ENCODE data around the gene ZNF516. TPM values are rescaled to one million over a fixed set of nuclear protein-coding genes. Genes with fewer than 3 reads are reported as not detected.

The ZNF516 gene
- total RNA-seq, 1 experiment from 2014 or later, result 25.5 TPM

DNA sequence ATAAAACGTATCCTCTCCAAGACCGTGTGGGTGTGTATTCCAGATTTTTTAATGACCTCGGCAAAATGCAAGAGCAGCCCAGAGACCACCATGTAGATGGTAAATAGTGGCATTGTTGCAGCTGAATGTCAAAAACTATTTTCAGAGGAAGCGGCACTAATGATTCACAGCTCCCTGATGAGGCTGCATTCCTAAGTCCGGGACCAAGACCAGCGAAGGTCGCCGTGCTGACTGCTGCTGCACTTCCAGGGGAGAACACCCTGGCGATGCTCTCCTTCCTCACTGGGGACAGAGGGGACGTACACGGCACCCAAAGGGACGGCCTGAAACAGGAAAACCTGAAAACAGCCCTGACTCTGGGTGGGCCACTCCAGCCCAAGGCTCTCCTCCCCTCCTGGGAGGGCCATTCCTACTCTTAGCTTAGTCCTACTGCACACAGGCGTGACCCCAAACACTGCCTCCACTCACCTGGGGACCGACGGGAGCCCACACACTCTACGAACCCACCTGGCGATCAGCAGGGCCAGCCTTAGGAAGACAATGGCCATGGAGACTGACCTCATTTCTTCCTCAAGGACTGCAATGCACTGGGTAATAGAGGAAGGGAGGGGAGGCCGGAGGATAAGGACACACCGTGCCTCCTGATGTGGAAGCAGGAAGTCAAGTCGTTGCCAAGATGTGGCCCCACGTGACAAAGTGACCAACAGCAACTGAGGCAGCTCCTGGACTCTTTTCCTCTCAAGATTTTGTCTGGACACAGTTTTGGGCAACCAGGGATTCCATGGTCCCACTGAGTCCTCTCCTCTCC is 82.8 kb downstream of the ZNF516 start:
- no peaks in the 10 kb centered on the region for H3K9me3 ChIP-seq
- no peak overlapping the region for H3K4me3 Mint-ChIP-seq (ENCODE audit: unreplicated experiment)
- no peaks in the 10 kb centered on the region for H3K9me3 Mint-ChIP-seq (ENCODE audit: unreplicated experiment)
- intact Hi-C loops (cut with micrococcal nuclease; ENCODE audit: unreplicated experiment), result no loop called here
- no TSS peak for BruUV-seq (replicated peaks)
- H3K27me3 Mint-ChIP-seq (ENCODE audit: insufficient read depth, unreplicated experiment), result no peaks in the 10 kb centered on the region
- CTCF ChIA-PET, result interaction anchor here (0.6 kb wide), 1 partner anchor 69 kb away, joined by 3 read pairs; no protein-coding TSS in a partner anchor
- H3K27me3 ChIP-seq (replicated peaks; ENCODE audit: control insufficient read depth, insufficient read depth, low read length), result no peaks in the 10 kb centered on the region
- no peaks in the 10 kb centered on the region for H3K36me3 Mint-ChIP-seq (ENCODE audit: insufficient read depth, unreplicated experiment)
- no peak for TF ChIP-seq CTCF (IDR thresholded peaks at IDR 0.05; ENCODE audit: insufficient read depth in 1 of 2, low read depth in 1 of 2, low read length in 1 of 2, severe bottlenecking in 1 of 2, unreplicated experiment in 1 of 2)
- no peak overlapping the region for H3K27ac Mint-ChIP-seq (ENCODE audit: unreplicated experiment)
- no peaks in the 10 kb centered on the region for H3K4me1 Mint-ChIP-seq (ENCODE audit: low read depth, unreplicated experiment)
- no peaks in the 10 kb centered on the region for H3K4me1 ChIP-seq
- H3K36me3 ChIP-seq (ENCODE audit: control insufficient read depth, insufficient read depth, low read length), result no peaks in the 10 kb centered on the region
- no peak for DNase-seq
- H3K4me3 ChIP-seq (ENCODE audit: low read depth, low read length), result no peak overlapping the region
- POLR2A ChIA-PET, result no interaction called here

- no peak for DNase-seq
- Histone ChIP-seq H3K4me1 (no peaks in the 10 kb centered on the region), H3K27me3 (replicated peaks; ENCODE audit: control insufficient read depth, insufficient read depth, low read length) (no peaks in the 10 kb centered on the region), H3K4me3 (ENCODE audit: low read depth, low read length) (no peak overlapping the region), H3K9me3 (no peaks in the 10 kb centered on the region), H3K36me3 (ENCODE audit: control insufficient read depth, insufficient read depth, low read length) (no peaks in the 10 kb centered on the region)
- Mint-ChIP-seq H3K4me1 (ENCODE audit: low read depth, unreplicated experiment) (no peaks in the 10 kb centered on the region), H3K27me3 (ENCODE audit: insufficient read depth, unreplicated experiment) (no peaks in the 10 kb centered on the region), H3K9me3 (ENCODE audit: unreplicated experiment) (no peaks in the 10 kb centered on the region), H3K36me3 (ENCODE audit: insufficient read depth, unreplicated experiment) (peaks cover 5% of the 10 kb centered on the region), H3K4me3 (ENCODE audit: unreplicated experiment) (no peak overlapping the region), H3K27ac (ENCODE audit: unreplicated experiment) (no peak overlapping the region)
- BruUV-seq (replicated peaks), result no TSS peak
- no peak for TF ChIP-seq CTCF (IDR thresholded peaks at IDR 0.05; ENCODE audit: insufficient read depth in 1 of 2, low read depth in 1 of 2, low read length in 1 of 2, severe bottlenecking in 1 of 2, unreplicated experiment in 1 of 2)
- ChIA-PET POLR2A (no interaction called here), CTCF (no interaction called here)
- intact Hi-C loops (cut with micrococcal nuclease; ENCODE audit: unreplicated experiment), result no loop called here
These were observed 84.2 kb downstream of the ZNF516 start for GRCh38 chr18:76410660-76411417.

DNA sequence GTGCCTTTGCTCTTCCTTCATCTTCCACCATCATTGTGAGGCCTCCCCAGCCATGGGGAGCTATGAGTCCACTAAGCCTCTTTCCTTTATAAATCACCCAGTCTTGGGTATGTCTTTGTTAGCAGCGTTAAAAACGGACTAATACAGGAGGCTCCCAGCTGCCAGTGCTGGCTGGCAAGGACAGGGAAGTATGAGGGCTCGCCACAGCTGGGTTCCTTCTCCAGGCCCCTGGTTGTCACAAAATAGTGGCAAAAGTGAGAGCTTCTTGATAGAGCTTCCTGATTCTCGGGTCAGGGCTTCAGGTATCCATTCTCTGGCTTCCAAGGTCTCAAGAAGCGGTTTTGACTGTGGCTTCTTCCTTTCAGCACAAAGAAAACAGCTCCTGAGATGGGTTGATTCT is 85.0 kb downstream of the ZNF516 start:
- H3K36me3 Mint-ChIP-seq (ENCODE audit: insufficient read depth, unreplicated experiment), result peaks cover 5% of the 10 kb centered on the region
- ChIA-PET CTCF (no interaction called here), POLR2A (no interaction called here)
- Histone ChIP-seq H3K4me1 (no peaks in the 10 kb centered on the region), H3K27me3 (replicated peaks; ENCODE audit: control insufficient read depth, insufficient read depth, low read length) (no peaks in the 10 kb centered on the region), H3K36me3 (ENCODE audit: control insufficient read depth, insufficient read depth, low read length) (no peaks in the 10 kb centered on the region), H3K4me3 (ENCODE audit: low read depth, low read length) (no peak overlapping the region), H3K9me3 (no peaks in the 10 kb centered on the region)
- no TSS peak for BruUV-seq (replicated peaks)
- no peaks in the 10 kb centered on the region for H3K4me1 Mint-ChIP-seq (ENCODE audit: low read depth, unreplicated experiment)
- H3K27me3 Mint-ChIP-seq (ENCODE audit: insufficient read depth, unreplicated experiment), result no peaks in the 10 kb centered on the region
- no peak for DNase-seq
- no peak overlapping the region for H3K4me3 Mint-ChIP-seq (ENCODE audit: unreplicated experiment)
- no peak overlapping the region for H3K27ac Mint-ChIP-seq (ENCODE audit: unreplicated experiment)
- H3K9me3 Mint-ChIP-seq (ENCODE audit: unreplicated experiment), result no peaks in the 10 kb centered on the region
- intact Hi-C loops (cut with micrococcal nuclease; ENCODE audit: unreplicated experiment), result no loop called here
- no peak for TF ChIP-seq CTCF (IDR thresholded peaks at IDR 0.05; ENCODE audit: insufficient read depth in 1 of 2, low read depth in 1 of 2, low read length in 1 of 2, severe bottlenecking in 1 of 2, unreplicated experiment in 1 of 2)

All from Caco-2 (cell line).